Neural progenitor cell (in vitro differentiated cells): ENCODE results near the gene HLA-DOB. TPM values are rescaled to one million over a fixed set of nuclear protein-coding genes. Genes with fewer than 3 reads are reported as not detected.

ENCODE experiments used
- DNase-seq: peaks from one replicate; pipeline ENCODE4 v3.0.0-alpha.2; 2016; ENCODE audit warnings: low spot score
- H2AFZ ChIP-seq: fragments of 200-600 bp; sonication (generic); replicated peaks from 2 replicates; pipeline ENCODE4 v1.6.1; 2016; ENCODE audit warnings: antibody characterized with exemption
- H3F3A ChIP-seq: fragments of 200-600 bp; sonication (generic); 2 replicates; pipeline ENCODE4 v1.6.1; 2016; ENCODE audit warnings: antibody characterized with exemption, low read depth
- H3K27ac ChIP-seq: fragments of 200-600 bp; sonication (generic); 2 replicates; pipeline ENCODE4 v1.5.1; 2016; ENCODE audit warnings: mild to moderate bottlenecking
- H3K27me3 ChIP-seq: fragments of 200-600 bp; sonication (generic); 2 replicates; pipeline ENCODE4 v1.6.1; 2016; ENCODE audit warnings: mild to moderate bottlenecking, moderate library complexity
- H3K36me3 ChIP-seq: fragments of 200-600 bp; sonication (generic); 2 replicates; pipeline ENCODE4 v1.5.1; 2016
- H3K4me1 ChIP-seq: fragments of 200-600 bp; sonication (generic); 2 replicates; pipeline ENCODE4 v1.6.1; 2016; ENCODE audit warnings: mixed run types
- H3K4me2 ChIP-seq: fragments of 200-600 bp; sonication (generic); 2 replicates; pipeline ENCODE4 v1.6.1; 2016
- H3K4me3 ChIP-seq: fragments of 200-600 bp; sonication (generic); 2 replicates; pipeline ENCODE4 v1.5.1; 2016
- H3K79me2 ChIP-seq: fragments of 200-600 bp; sonication (generic); 2 replicates; pipeline ENCODE4 v1.6.1; 2016; ENCODE audit warnings: low read depth
- H3K9ac ChIP-seq: fragments of 200-600 bp; sonication (generic); 2 replicates; pipeline ENCODE4 v1.6.1; 2016
- H3K9me3 ChIP-seq: fragments of 200-600 bp; sonication (generic); 2 replicates; pipeline ENCODE4 v1.5.1; 2016; ENCODE audit warnings: low read depth
- H4K20me1 ChIP-seq: fragments of 200-600 bp; sonication (generic); 2 replicates; pipeline ENCODE4 v1.6.1; 2016; ENCODE audit warnings: low read depth
- H3K27ac Mint-ChIP-seq: 3 replicates; pipeline ENCODE4 v1.8.0; 2021; ENCODE audit warnings: mixed read lengths
- H3K27me3 Mint-ChIP-seq: 2 replicates; pipeline ENCODE4 v1.8.0; 2022; ENCODE audit warnings: low read depth, mild to moderate bottlenecking, inconsistent platforms, moderate library complexity, mixed read lengths; ENCODE audit not compliant: insufficient read depth
- H3K36me3 Mint-ChIP-seq: 3 replicates; pipeline ENCODE4 v1.8.0; 2021; ENCODE audit warnings: mixed read lengths
- H3K4me1 Mint-ChIP-seq: 3 replicates; pipeline ENCODE4 v1.8.0; 2021; ENCODE audit warnings: mixed read lengths
- H3K4me3 Mint-ChIP-seq: 3 replicates; pipeline ENCODE4 v1.8.0; 2021; ENCODE audit warnings: mild to moderate bottlenecking, moderate library complexity, mixed read lengths
- H3K9me3 Mint-ChIP-seq: 3 replicates; pipeline ENCODE4 v1.8.0; 2020; ENCODE audit warnings: mixed read lengths
- CTCF ChIP-seq: fragments of 200-600 bp; sonication (generic); IDR thresholded peaks from 2 replicates; pipeline ENCODE4 v1.5.1; 2017; ENCODE audit warnings: antibody characterized with exemption, mild to moderate bottlenecking
- EZH2 ChIP-seq: fragments of 200-600 bp; sonication (generic); IDR thresholded peaks from 2 replicates; pipeline ENCODE4 v1.6.1; 2017; ENCODE audit warnings: antibody characterized with exemption, mild to moderate bottlenecking, moderate library complexity
- EZH2phosphoT487 ChIP-seq: fragments of 200-600 bp; sonication (generic); IDR thresholded peaks from 2 replicates; pipeline ENCODE4 v1.6.1; 2017; ENCODE audit warnings: antibody characterized with exemption
- total RNA-seq: library from RNA; depleted of rRNA; stranded (reverse); fragments of >200 nt; gene quantifications from 2 replicates; pipeline ENCODE4 v1.2.3, GENCODE V29; 2015; ENCODE audit warnings: low replicate concordance

Gene HLA-DOB
- total RNA-seq, 1 donor from 2014 or later = 2.6 TPM

GRCh38 chr6:32849126-32849525 lies 32.3 kb upstream of the HLA-DOB start:
- Mint-ChIP-seq H3K27me3 (peaks cover 67% of the 10 kb centered on the region), H3K4me1 (peaks cover 10% of the 10 kb centered on the region), H3K27ac (no peak overlapping the region), H3K4me3 (no peak overlapping the region), H3K36me3 (no peaks in the 10 kb centered on the region), H3K9me3 (peaks cover 3% of the 10 kb centered on the region)
- H3K27me3 ChIP-seq = peaks cover 43% of the 10 kb centered on the region
- no peaks in the 10 kb centered on the region for H3K79me2 ChIP-seq
- TF ChIP-seq EZH2 (no peak), CTCF (no peak)
- H3K27ac ChIP-seq = no peak overlapping the region
- H3K9me3 ChIP-seq = no peaks in the 10 kb centered on the region
- H3K4me3 ChIP-seq = no peak overlapping the region
- DNase-seq = no peak
- H3F3A ChIP-seq = peaks cover 5% of the 10 kb centered on the region
- H4K20me1 ChIP-seq = no peaks in the 10 kb centered on the region
- no peaks in the 10 kb centered on the region for H3K36me3 ChIP-seq
- no peak overlapping the region for H3K4me2 ChIP-seq
- H3K4me1 ChIP-seq = peaks cover 4% of the 10 kb centered on the region
- no peak overlapping the region for H2AFZ ChIP-seq
- H3K9ac ChIP-seq = no peak overlapping the region

GRCh38 chr6:32847795-32848194 lies 31.0 kb upstream of the HLA-DOB start:
- H4K20me1 ChIP-seq = no peaks in the 10 kb centered on the region
- H3K36me3 ChIP-seq = no peaks in the 10 kb centered on the region
- TF ChIP-seq CTCF (no peak), EZH2 (no peak), EZH2phosphoT487 (no peak)
- H3K9me3 Mint-ChIP-seq = peaks cover 3% of the 10 kb centered on the region
- H3K4me2 ChIP-seq = no peak overlapping the region
- no peak overlapping the region for H3K4me3 Mint-ChIP-seq
- no peaks in the 10 kb centered on the region for H3K79me2 ChIP-seq
- H3K27ac Mint-ChIP-seq = no peak overlapping the region
- H3K9me3 ChIP-seq = no peaks in the 10 kb centered on the region
- H3K4me1 Mint-ChIP-seq = peaks cover 12% of the 10 kb centered on the region
- H3K27ac ChIP-seq = no peak overlapping the region
- H3K27me3 ChIP-seq = peaks cover 48% of the 10 kb centered on the region
- no peak overlapping the region for H3K9ac ChIP-seq
- H3K36me3 Mint-ChIP-seq = no peaks in the 10 kb centered on the region
- H3F3A ChIP-seq = no peaks in the 10 kb centered on the region
- no peak overlapping the region for H3K4me3 ChIP-seq
- H3K27me3 Mint-ChIP-seq = peaks cover 70% of the 10 kb centered on the region
- DNase-seq = no peak
- H3K4me1 ChIP-seq = peaks cover 4% of the 10 kb centered on the region
- no peak overlapping the region for H2AFZ ChIP-seq

- Mint-ChIP-seq H3K36me3 (no peaks in the 10 kb centered on the region), H3K9me3 (peaks cover 3% of the 10 kb centered on the region), H3K27me3 (peaks cover 68% of the 10 kb centered on the region), H3K4me1 (peaks cover 11% of the 10 kb centered on the region), H3K4me3 (no peak overlapping the region), H3K27ac (no peak overlapping the region)
- Histone ChIP-seq H3K4me3 (no peak overlapping the region), H2AFZ (no peak overlapping the region), H4K20me1 (no peaks in the 10 kb centered on the region), H3K4me1 (peaks cover 4% of the 10 kb centered on the region), H3K9me3 (no peaks in the 10 kb centered on the region), H3K79me2 (no peaks in the 10 kb centered on the region), H3K9ac (no peak overlapping the region), H3F3A (no peaks in the 10 kb centered on the region), H3K27me3 (peaks cover 48% of the 10 kb centered on the region), H3K36me3 (no peaks in the 10 kb centered on the region), H3K27ac (no peak overlapping the region), H3K4me2 (no peak overlapping the region)
- no peak for DNase-seq
- no peak for TF ChIP-seq EZH2
- no peak for TF ChIP-seq CTCF
- no peak for TF ChIP-seq EZH2phosphoT487
Observed at GRCh38 chr6:32847004-32847403, 30.2 kb upstream of the HLA-DOB start.
